Measurements from ENCODE around the gene IGHMBP2. TPM values are rescaled to one million over a fixed set of nuclear protein-coding genes. Genes with fewer than 3 reads are reported as not detected.
"Not testable (repeated sequence)": the region's sequence is repeated elsewhere in the genome, so short reads cannot be mapped to it uniquely, and the experiment has no call there.

Gene IGHMBP2
- total RNA-seq, 2 donors from 2014 or later: 24.7 to 40.8 TPM

GRCh38 chr11:68881320-68881719 lies 22.4 kb upstream of the IGHMBP2 start:
- no peak for DNase-seq (ENCODE audit: low spot score)
- no peaks in the 10 kb centered on the region for H3K27me3 ChIP-seq (replicated peaks; ENCODE audit: insufficient read depth)
- H3K4me1 ChIP-seq (ENCODE audit: control insufficient read depth in 1 of 2, low read depth in 2 of 2): peaks cover 0 to 8% of the 10 kb centered on the region in 2 donors
- no peaks in the 10 kb centered on the region for H3K36me3 ChIP-seq
- ATAC-seq (ENCODE audit: insufficient number of reproducible peaks, low FRiP score, low read depth): no peak
- TF ChIP-seq CTCF (IDR thresholded peaks at IDR 0.05): no peak
- H3K27ac ChIP-seq: no peak overlapping the region
- no peak overlapping the region for H3K4me3 ChIP-seq
- H3K9me3 ChIP-seq: no peaks in the 10 kb centered on the region

- ATAC-seq (ENCODE audit: insufficient number of reproducible peaks, low FRiP score, low read depth) (no peak), DNase-seq (ENCODE audit: low spot score) (no peak)
- no peaks in the 10 kb centered on the region for H3K27me3 ChIP-seq (replicated peaks; ENCODE audit: insufficient read depth)
These were observed 21.3 kb upstream of the IGHMBP2 start for GRCh38 chr11:68882391-68882790.

GRCh38 chr11:68884827-68885226 lies 18.9 kb upstream of the IGHMBP2 start:
- not testable (repeated sequence) for DNase-seq (ENCODE audit: low spot score); H3K4me3 ChIP-seq; ATAC-seq (ENCODE audit: insufficient number of reproducible peaks, low FRiP score, low read depth); H3K27ac ChIP-seq; H3K27me3 ChIP-seq (replicated peaks; ENCODE audit: insufficient read depth); H3K36me3 ChIP-seq; H3K9me3 ChIP-seq
- peaks cover 0 to 11% of the 10 kb centered on the region in 2 donors for H3K4me1 ChIP-seq (ENCODE audit: control insufficient read depth in 1 of 2, low read depth in 2 of 2)

More at GRCh38 chr11:68882391-68882790, 21.3 kb upstream of the IGHMBP2 start:
- Histone ChIP-seq H3K36me3 (no peaks in the 10 kb centered on the region), H3K27ac (no peak overlapping the region), H3K4me3 (no peak overlapping the region), H3K9me3 (no peaks in the 10 kb centered on the region), H3K4me1 (ENCODE audit: control insufficient read depth in 1 of 2, low read depth in 2 of 2) (peaks cover 0 to 10% of the 10 kb centered on the region in 2 donors)
- no peak for TF ChIP-seq CTCF (IDR thresholded peaks at IDR 0.05)

- TF ChIP-seq CTCF (IDR thresholded peaks at IDR 0.05): peak; percentile 62
- Histone ChIP-seq H3K27me3 (replicated peaks; ENCODE audit: insufficient read depth) (no peaks in the 10 kb centered on the region), H3K27ac (peak overlapping the region; percentile 72 to 75), H3K36me3 (peaks cover 29% of the 10 kb centered on the region), H3K9me3 (no peaks in the 10 kb centered on the region), H3K4me1 (ENCODE audit: control insufficient read depth in 1 of 2, low read depth in 2 of 2) (peaks cover 16 to 33% of the 10 kb centered on the region in 2 donors), H3K4me3 (no peak overlapping the region)
- DNase-seq (ENCODE audit: low spot score) (no peak), ATAC-seq (ENCODE audit: insufficient number of reproducible peaks, low FRiP score, low read depth) (peak; percentile 53)
These were observed 13.7 kb upstream of the IGHMBP2 start for GRCh38 chr11:68889948-68890446.

GRCh38 chr11:68890490-68891231 lies 13.0 kb upstream of the IGHMBP2 start:
- no peak for TF ChIP-seq CTCF (IDR thresholded peaks at IDR 0.05)
- Histone ChIP-seq H3K9me3 (no peaks in the 10 kb centered on the region), H3K27ac (peak overlapping the region; percentile 72 to 75), H3K4me1 (ENCODE audit: control insufficient read depth in 1 of 2, low read depth in 2 of 2) (peaks cover 16 to 32% of the 10 kb centered on the region in 2 donors), H3K4me3 (peak overlapping the region; percentile 54), H3K36me3 (peaks cover 34% of the 10 kb centered on the region), H3K27me3 (replicated peaks; ENCODE audit: insufficient read depth) (no peaks in the 10 kb centered on the region)
- peak; percentile 86 for ATAC-seq (ENCODE audit: insufficient number of reproducible peaks, low FRiP score, low read depth)
- DNase-seq (ENCODE audit: low spot score): peak; percentile 83

Measured in thoracic aorta (tissue), 2 donors.